Gastroesophageal sphincter (tissue), 4 donors: Measurements from ENCODE around the gene RAD51B. TPM values are rescaled to one million over a fixed set of nuclear protein-coding genes. Genes with fewer than 3 reads are reported as not detected.
"Not testable (repeated sequence)": the region's sequence is repeated elsewhere in the genome, so short reads cannot be mapped to it uniquely, and the experiment has no call there.

ENCODE experiments used
- ATAC-seq: fragments of 150-250 bp; one replicate; pipeline ENCODE4 v1.9.1; 2016; ENCODE audit warnings: mild to moderate bottlenecking, moderate library complexity
- H3K27ac ChIP-seq, 4 donors: fragments of 200-600 bp; sonication (generic) in 3 of 4; 1 replicate in 3 of 4; 2 replicates in 1 of 4; pipeline ENCODE4 v1.5.1; 2016 to 2019
- H3K27me3 ChIP-seq: fragments of 200-600 bp; sonication (generic); one replicate; pipeline ENCODE4 v1.5.1; 2019
- H3K36me3 ChIP-seq, 2 donors: fragments of 200-600 bp; sonication (generic); one replicate each; pipeline ENCODE4 v1.5.1; 2019; ENCODE audit warnings: control low read depth in 1 of 2
- H3K4me1 ChIP-seq, 3 donors: fragments of 200-600 bp; sonication (generic); 1 replicate in 2 of 3; 2 replicates in 1 of 3; pipeline ENCODE4 v1.5.1; 2016 to 2019; ENCODE audit warnings: control low read depth in 2 of 3
- H3K4me3 ChIP-seq, 2 donors: fragments of 200-600 bp; sonication (generic); one replicate each; pipeline ENCODE4 v1.5.1; 2019; ENCODE audit warnings: mild to moderate bottlenecking in 1 of 2, moderate library complexity in 1 of 2
- H3K9me3 ChIP-seq, 3 donors: fragments of 200-600 bp; sonication (generic); one replicate each; pipeline ENCODE4 v1.5.1; 2017 to 2019; ENCODE audit warnings: control low read depth in 2 of 3
- CTCF ChIP-seq, 4 experiments: fragments of 200-600 bp in 2 of 4; fragments of 450-650 bp in 2 of 4; sonication (generic) in 1 of 4; IDR thresholded peaks; one replicate each; pipeline ENCODE4 v1.5.1; 2017 to 2019; ENCODE audit warnings: antibody characterized with exemption in 4 of 4, mild to moderate bottlenecking in 2 of 4, moderate library complexity in 2 of 4
- EP300 ChIP-seq: sonication (generic); formaldehyde crosslinking; IDR thresholded peaks from one replicate; pipeline ENCODE4 v1.6.1; 2017; ENCODE audit warnings: antibody characterized with exemption, mild to moderate bottlenecking
- POLR2A ChIP-seq, 2 donors: fragments of 450-650 bp; IDR thresholded peaks; one replicate each; pipeline ENCODE4 v1.6.1; 2017; ENCODE audit warnings: antibody characterized with exemption in 2 of 2, mild to moderate bottlenecking in 2 of 2, moderate library complexity in 1 of 2
- POLR2AphosphoS5 ChIP-seq: sonication (generic); formaldehyde crosslinking; IDR thresholded peaks from one replicate; pipeline ENCODE4 v1.6.1; 2017; ENCODE audit warnings: antibody characterized with exemption
- WGBS, 2 donors: methylation state at CpG; one replicate each; pipeline ENCODE4 v1.1.5; 2018; ENCODE audit warnings: low coverage in 1 of 2; 5-methylcytosine and 5-hydroxymethylcytosine counted together
- total RNA-seq, 4 donors: library from RNA; depleted of rRNA; stranded (reverse); fragments of >200 nt; gene quantifications; one replicate each; pipeline ENCODE4 v1.1.0, GENCODE V29; 2016

RAD51B gene
- total RNA-seq, 4 donors from 2014 or later: 5.1 to 7.0 (median 6.0) TPM

GRCh38 chr14:67817750-67818438, 1.7 kb upstream of the RAD51B start:
- TF ChIP-seq POLR2A (IDR thresholded peaks at IDR 0.05): no peak
- WGBS, 2 donors: 87 to 92% methylated on average over 8 to 10 of the region's 14 CpGs
- H3K27ac ChIP-seq: no peak overlapping the region
- no peaks in the 10 kb centered on the region for H3K9me3 ChIP-seq
- H3K4me3 ChIP-seq: no peak overlapping the region
- no peak for ATAC-seq
- peaks cover 3 to 45% (median 17%) of the 10 kb centered on the region in 3 donors for H3K4me1 ChIP-seq
- no peaks in the 10 kb centered on the region for H3K27me3 ChIP-seq
- peaks cover 0 to 13% of the 10 kb centered on the region in 2 donors for H3K36me3 ChIP-seq

- H3K27me3 ChIP-seq, H3K36me3 ChIP-seq, H3K27ac ChIP-seq, ATAC-seq, H3K9me3 ChIP-seq, H3K4me3 ChIP-seq: not testable (repeated sequence)
- H3K4me1 ChIP-seq: peaks cover 3 to 45% (median 17%) of the 10 kb centered on the region in 3 donors
- 90% methylated on average over 5 of the region's 6 CpGs; no CpG with 5 or more reads in 1 of the 2 donors for WGBS, 2 donors
Measured at GRCh38 chr14:67818476-67818875, 1.1 kb upstream of the RAD51B start.

- Histone ChIP-seq H3K4me1 (peaks cover 2 to 30% (median 13%) of the 10 kb centered on the region in 3 donors), H3K9me3 (no peaks in the 10 kb centered on the region), H3K27me3 (no peaks in the 10 kb centered on the region), H3K36me3 (no peaks in the 10 kb centered on the region), H3K4me3 (peak overlapping the region; percentile 74 to 78), H3K27ac (no peak overlapping the region)
- WGBS, 2 donors: 31 to 41% methylated on average over 12 to 13 of the region's 13 CpGs
- ATAC-seq: no peak
- TF ChIP-seq POLR2AphosphoS5: no peak
- TF ChIP-seq EP300: no peak
- TF ChIP-seq POLR2A (IDR thresholded peaks at IDR 0.05): no peak
- TF ChIP-seq CTCF (IDR thresholded peaks at IDR 0.05): no peak
Measured at GRCh38 chr14:67820428-67820971, 921 bp downstream of the RAD51B start.

- Histone ChIP-seq H3K4me3 (no peak overlapping the region), H3K27me3 (no peaks in the 10 kb centered on the region)
- ATAC-seq: no peak
Measured at GRCh38 chr14:67821121-67821520, 1.5 kb downstream of the RAD51B start.

DNA sequence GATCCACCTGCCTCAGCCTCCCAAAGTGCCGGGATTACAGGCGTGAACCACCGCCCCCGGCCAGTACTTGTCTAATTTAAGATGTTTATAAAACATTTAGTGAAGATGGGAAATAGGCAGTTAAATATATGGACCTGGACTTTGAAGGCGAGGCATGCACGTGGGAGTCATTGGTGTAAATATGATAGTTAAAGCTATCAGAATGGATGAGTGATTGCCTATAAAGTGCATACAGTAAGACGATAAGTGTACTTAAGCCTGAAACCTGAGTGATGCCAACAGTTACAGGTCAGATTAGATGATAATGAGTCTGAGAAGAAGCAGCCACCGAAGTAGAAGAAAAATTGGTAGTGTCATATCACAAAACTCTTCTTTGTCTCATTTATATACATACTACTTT, 11.5 kb downstream of the RAD51B start:
- Histone ChIP-seq H3K9me3 (no peaks in the 10 kb centered on the region), H3K36me3 (peaks cover 0 to 13% of the 10 kb centered on the region in 2 donors), H3K27ac (no peak overlapping the region), H3K4me3 (no peak overlapping the region), H3K4me1 (no peaks in the 10 kb centered on the region), H3K27me3 (no peaks in the 10 kb centered on the region)
- TF ChIP-seq CTCF (IDR thresholded peaks at IDR 0.05): no peak
- no peak for TF ChIP-seq EP300
- TF ChIP-seq POLR2AphosphoS5: no peak
- ATAC-seq: no peak
- WGBS, 2 donors: 60 to 85% methylated on average over 4 to 8 of the region's 8 CpGs

More at GRCh38 chr14:67821121-67821520, 1.5 kb downstream of the RAD51B start:
- TF ChIP-seq POLR2AphosphoS5: no peak
- no peak for TF ChIP-seq POLR2A (IDR thresholded peaks at IDR 0.05)
- no peak for TF ChIP-seq CTCF (IDR thresholded peaks at IDR 0.05)
- TF ChIP-seq EP300: no peak
- Histone ChIP-seq H3K9me3 (no peaks in the 10 kb centered on the region), H3K4me1 (peaks cover 0 to 24% (median 8%) of the 10 kb centered on the region in 3 donors), H3K36me3 (no peaks in the 10 kb centered on the region), H3K27ac (no peak overlapping the region)

- no peak overlapping the region for H3K4me3 ChIP-seq
- H3K9me3 ChIP-seq: no peaks in the 10 kb centered on the region
- H3K27ac ChIP-seq: no peak overlapping the region
- H3K4me1 ChIP-seq: peaks cover 0 to 4% (median 0%) of the 10 kb centered on the region in 3 donors
- no peaks in the 10 kb centered on the region for H3K36me3 ChIP-seq
- 92 to 100% methylated on average over 1 of the region's 1 CpG for WGBS, 2 donors
- H3K27me3 ChIP-seq: no peaks in the 10 kb centered on the region
- TF ChIP-seq POLR2A (IDR thresholded peaks at IDR 0.05): no peak
- TF ChIP-seq POLR2AphosphoS5: no peak
- no peak for TF ChIP-seq EP300
- no peak for TF ChIP-seq CTCF (IDR thresholded peaks at IDR 0.05)
- no peak for ATAC-seq
Measured at GRCh38 chr14:67833403-67833802, 13.8 kb downstream of the RAD51B start.
